ENCODE data around the gene LXN. TPM values are rescaled to one million over a fixed set of nuclear protein-coding genes. Genes with fewer than 3 reads are reported as not detected.
"Not testable (repeated sequence)": the region's sequence is repeated elsewhere in the genome, so short reads cannot be mapped to it uniquely, and the experiment has no call there.

The LXN gene
- total and polyA plus RNA-seq, 2 experiments from 2014 or later, result 34.9 to 46.8 TPM

DNA sequence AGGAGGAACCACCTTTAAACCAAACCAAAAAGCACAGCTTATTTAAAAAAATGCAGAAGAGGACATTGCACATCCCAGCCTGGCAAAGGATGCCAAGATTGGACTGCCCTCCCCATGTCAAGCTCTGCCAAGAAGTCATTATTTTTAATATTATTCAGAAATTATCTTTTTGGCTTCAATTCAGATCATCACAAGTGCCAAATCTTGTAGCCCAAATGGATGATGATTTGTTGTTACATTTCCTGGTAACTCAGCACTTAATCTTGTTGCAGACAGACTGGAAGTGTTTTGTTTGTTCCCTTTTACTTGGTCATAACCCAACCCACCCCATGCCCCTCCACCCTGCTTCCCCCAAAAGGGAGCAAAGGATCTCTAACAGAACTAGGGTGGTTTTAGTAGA is 28.1 kb upstream of the LXN start:
- TF ChIP-seq EZH2 (IDR thresholded peaks at IDR 0.05; ENCODE audit: insufficient read depth, poor library complexity, severe bottlenecking) (no peak), EZH2phosphoT487 (IDR thresholded peaks at IDR 0.05; ENCODE audit: insufficient read depth, low read depth) (no peak)
- peaks cover 12% of the 10 kb centered on the region for H3K79me2 ChIP-seq (ENCODE audit: insufficient read depth)
- H4K20me1 ChIP-seq (ENCODE audit: insufficient read depth), result no peaks in the 10 kb centered on the region
- H3K9me2 ChIP-seq (ENCODE audit: insufficient read depth), result no peaks in the 10 kb centered on the region
- no peaks in the 10 kb centered on the region for H3K36me3 ChIP-seq (ENCODE audit: low read depth)
- no peak overlapping the region for H2AFZ ChIP-seq
- H3K27me3 ChIP-seq (replicated peaks; ENCODE audit: insufficient read depth), result no peaks in the 10 kb centered on the region
- H3K4me1 ChIP-seq (ENCODE audit: insufficient read depth), result peaks cover 53% of the 10 kb centered on the region
- in situ Hi-C loops (cut with MboI), result no loop called here
- H3K9me3 ChIP-seq (ENCODE audit: low read depth), result no peaks in the 10 kb centered on the region
- H3K4me2 ChIP-seq (ENCODE audit: unreplicated experiment), result no peak overlapping the region
- H3K9ac ChIP-seq, result no peak overlapping the region
- DNase-seq, result no peak
- H3K27ac ChIP-seq, result no peak overlapping the region
- peaks cover 37% of the 10 kb centered on the region for H3F3A ChIP-seq (ENCODE audit: insufficient read depth)
- no peak overlapping the region for H3K4me3 ChIP-seq

GRCh38 chr3:158696618-158697017 is 24.2 kb upstream of the LXN start:
- in situ Hi-C loops (cut with MboI), result no loop called here
- Histone ChIP-seq H3K4me1 (ENCODE audit: insufficient read depth) (peaks cover 24% of the 10 kb centered on the region), H3K27ac (no peak overlapping the region)

DNA sequence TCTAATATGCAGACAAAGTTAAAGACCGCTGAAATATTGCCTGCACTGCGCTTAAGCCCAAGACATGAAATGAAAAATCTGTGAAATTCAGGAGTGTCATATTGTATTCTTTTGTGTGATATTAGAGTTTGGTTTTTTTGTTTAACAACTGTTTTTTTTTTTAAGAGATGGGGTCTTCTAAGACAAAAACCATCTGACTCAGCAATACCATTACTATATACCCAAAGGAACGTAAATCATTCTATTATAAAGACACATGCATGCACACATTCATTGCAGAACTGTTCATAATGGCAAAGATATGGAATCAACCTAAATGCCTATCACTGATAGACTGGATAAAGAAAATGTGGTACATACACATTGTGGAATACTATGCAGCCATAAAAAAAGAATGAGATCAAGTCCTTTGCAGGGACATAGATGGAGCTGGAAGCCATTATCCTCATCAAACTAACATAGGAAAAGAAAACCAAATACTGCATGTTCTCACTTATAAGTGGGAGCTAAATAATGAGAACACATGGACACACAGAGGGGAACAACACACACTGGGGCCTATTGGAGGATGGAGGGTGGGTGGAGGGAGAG is 21.5 kb upstream of the LXN start:
- DNase-seq, result not testable (repeated sequence)

More at GRCh38 chr3:158696618-158697017, 24.2 kb upstream of the LXN start:
- Histone ChIP-seq H3K79me2 (ENCODE audit: insufficient read depth) (no peaks in the 10 kb centered on the region; the same call in 1 of the 2 replicates), H2AFZ (no peak overlapping the region), H3K4me2 (ENCODE audit: unreplicated experiment) (no peak overlapping the region), H3K27me3 (replicated peaks; ENCODE audit: insufficient read depth) (no peaks in the 10 kb centered on the region), H3K9me2 (ENCODE audit: insufficient read depth) (no peaks in the 10 kb centered on the region), H3K36me3 (ENCODE audit: low read depth) (peaks cover 15% of the 10 kb centered on the region), H4K20me1 (ENCODE audit: insufficient read depth) (no peaks in the 10 kb centered on the region), H3K9ac (no peak overlapping the region), H3F3A (ENCODE audit: insufficient read depth) (peaks cover 6% of the 10 kb centered on the region), H3K4me3 (no peak overlapping the region), H3K9me3 (ENCODE audit: low read depth) (no peaks in the 10 kb centered on the region)
- peak; percentile 72 for DNase-seq
- TF ChIP-seq EZH2 (IDR thresholded peaks at IDR 0.05; ENCODE audit: insufficient read depth, poor library complexity, severe bottlenecking), result no peak
- no peak for TF ChIP-seq EZH2phosphoT487 (IDR thresholded peaks at IDR 0.05; ENCODE audit: insufficient read depth, low read depth)
- 36 to 38% methylated on average over 2 of the region's 2 CpGs for WGBS, 2 experiments (ENCODE audit: low coverage in 1 of 2, low lambda C conversion rate in 2 of 2, missing lambda C conversion rate in 2 of 2)

GRCh38 chr3:158685159-158685558 is 12.7 kb upstream of the LXN start:
- no peak for TF ChIP-seq EZH2 (IDR thresholded peaks at IDR 0.05; ENCODE audit: insufficient read depth, poor library complexity, severe bottlenecking)
- no peak for TF ChIP-seq EZH2phosphoT487 (IDR thresholded peaks at IDR 0.05; ENCODE audit: insufficient read depth, low read depth)
- DNase-seq, result peak; percentile 70
- peaks cover 2% of the 10 kb centered on the region for H3K36me3 ChIP-seq (ENCODE audit: low read depth)
- H3K27ac ChIP-seq, result no peak overlapping the region
- H2AFZ ChIP-seq, result no peak overlapping the region
- in situ Hi-C loops (cut with MboI), result no loop called here
- peaks cover 2% of the 10 kb centered on the region; the same call in 1 of the 2 replicates for H3K79me2 ChIP-seq (ENCODE audit: insufficient read depth)
- no peaks in the 10 kb centered on the region for H3K9me2 ChIP-seq (ENCODE audit: insufficient read depth)
- peaks cover 17% of the 10 kb centered on the region for H3F3A ChIP-seq (ENCODE audit: insufficient read depth)
- no peaks in the 10 kb centered on the region for H3K9me3 ChIP-seq (ENCODE audit: low read depth)
- H3K9ac ChIP-seq, result no peak overlapping the region; the same call in 1 of the 2 replicates
- H3K4me3 ChIP-seq, result no peak overlapping the region
- H4K20me1 ChIP-seq (ENCODE audit: insufficient read depth), result no peaks in the 10 kb centered on the region
- peak overlapping the region; percentile 16 for H3K4me2 ChIP-seq (ENCODE audit: unreplicated experiment)
- 44 to 54% methylated on average over 2 of the region's 2 CpGs for WGBS, 2 experiments (ENCODE audit: low coverage in 1 of 2, low lambda C conversion rate in 2 of 2, missing lambda C conversion rate in 2 of 2)
- no peaks in the 10 kb centered on the region for H3K27me3 ChIP-seq (replicated peaks; ENCODE audit: insufficient read depth)
- H3K4me1 ChIP-seq (ENCODE audit: insufficient read depth), result peaks cover 30% of the 10 kb centered on the region

More for the DNA sequence above, 21.5 kb upstream of the LXN start:
- H3K9me3 ChIP-seq (ENCODE audit: low read depth); H3K9ac ChIP-seq; H3K27me3 ChIP-seq (replicated peaks; ENCODE audit: insufficient read depth); in situ Hi-C loops (cut with MboI); H3K4me2 ChIP-seq (ENCODE audit: unreplicated experiment); H3K27ac ChIP-seq; H3F3A ChIP-seq (ENCODE audit: insufficient read depth); H2AFZ ChIP-seq; H3K9me2 ChIP-seq (ENCODE audit: insufficient read depth); H3K4me3 ChIP-seq; H3K4me1 ChIP-seq (ENCODE audit: insufficient read depth); H3K79me2 ChIP-seq (ENCODE audit: insufficient read depth); H4K20me1 ChIP-seq (ENCODE audit: insufficient read depth): not testable (repeated sequence)
- peaks cover 32% of the 10 kb centered on the region for H3K36me3 ChIP-seq (ENCODE audit: low read depth)
- WGBS, 2 experiments (ENCODE audit: low coverage in 1 of 2, low lambda C conversion rate in 2 of 2, missing lambda C conversion rate in 2 of 2), result 62 to 63% methylated on average over 3 of the region's 3 CpGs

Data from GM23248 (cell line).